Hematopoietic multipotent progenitor cell (in vitro differentiated cells): Measurements from ENCODE around the gene KRT71. TPM values are rescaled to one million over a fixed set of nuclear protein-coding genes. Genes with fewer than 3 reads are reported as not detected.
A peak's percentile ranks its signal among the peaks of the same experiment; 100 is the strongest.

Experiments used
- DNase-seq, 3 donors: peaks; one replicate each; pipeline ENCODE4 v3.0.0-alpha.2; 2011 to 2015; ENCODE audit warnings: low read depth in 2 of 3, low spot score in 2 of 3
- total RNA-seq: library from RNA; depleted of rRNA; stranded (reverse); fragments of >200 nt; gene quantifications from one replicate; pipeline ENCODE4 v1.2.3, GENCODE V29; 2012

Gene KRT71
- total RNA-seq, 1 donor, result not detected

- no peak for DNase-seq
Measured at GRCh38 chr12:52523824-52524223, 29.1 kb downstream of the KRT71 start.

DNA sequence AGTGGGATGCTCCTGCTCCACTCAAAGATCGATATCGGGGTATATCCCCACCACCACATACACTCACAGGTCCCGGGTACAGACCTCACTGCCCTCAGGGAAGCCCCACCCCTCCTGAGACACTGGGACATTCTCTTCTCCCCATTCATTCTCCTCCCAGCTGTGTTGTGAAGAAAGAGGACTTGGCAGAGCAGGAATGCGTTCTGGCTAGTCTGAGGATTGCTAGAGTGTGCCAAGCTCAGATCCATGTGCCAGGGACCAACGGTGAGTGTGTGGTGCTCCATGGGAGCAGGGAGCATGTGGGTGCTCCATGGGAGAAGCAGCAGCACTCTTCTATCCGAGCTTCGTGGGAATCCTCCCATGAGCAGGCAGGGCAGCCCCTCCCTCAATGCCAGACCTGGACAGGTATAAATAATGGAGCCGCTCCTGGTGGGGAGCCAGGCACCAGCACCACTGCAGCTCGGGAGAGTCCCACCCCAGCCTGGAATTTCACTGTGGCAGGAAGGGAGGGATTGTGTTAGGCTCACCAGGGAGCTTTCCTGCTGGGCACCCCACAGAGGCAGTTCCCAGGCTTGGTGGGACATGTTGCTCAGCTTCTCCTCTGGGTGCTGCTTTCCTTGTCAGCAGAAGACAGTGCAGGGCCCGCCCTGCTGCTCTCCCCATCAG is 30.5 kb downstream of the KRT71 start:
- DNase-seq, result no peak

DNA sequence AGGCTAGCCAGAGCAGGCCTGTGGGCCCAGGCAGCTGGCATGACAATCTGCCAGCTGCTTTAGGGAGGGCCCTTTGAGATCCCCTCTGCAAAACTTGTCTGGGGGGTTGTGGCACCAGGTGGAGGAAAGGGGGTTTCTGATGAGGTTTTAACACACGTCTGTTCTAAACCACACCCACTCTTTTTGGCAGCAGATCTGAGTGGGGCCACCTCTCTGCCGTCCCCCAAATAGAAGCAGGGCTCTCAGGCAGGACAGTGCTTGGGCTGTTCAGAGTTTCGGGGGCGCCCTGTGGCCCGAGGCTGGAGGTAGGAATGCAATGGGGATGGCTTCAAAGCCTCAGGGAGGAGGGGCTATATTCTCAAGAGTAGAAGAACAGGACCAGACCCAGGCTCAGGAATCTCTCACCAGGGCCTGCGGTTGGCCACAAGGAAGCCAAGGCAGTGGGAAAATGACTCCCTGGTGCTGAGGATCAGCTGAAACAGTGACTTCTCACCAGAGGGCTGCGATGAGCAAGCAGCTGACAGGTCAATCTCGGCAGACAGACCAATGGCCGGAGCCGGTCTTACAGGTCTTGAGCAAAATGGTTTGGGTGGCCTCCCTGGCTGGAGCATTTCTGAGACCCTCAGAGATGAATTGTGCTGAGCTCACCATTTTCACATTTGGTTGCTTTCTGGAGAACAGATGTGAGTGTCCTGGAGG is 31.2 kb downstream of the KRT71 start:
- no peak for DNase-seq

- DNase-seq, result no peak
Measured at GRCh38 chr12:52521175-52521567, 31.8 kb downstream of the KRT71 start.

DNA sequence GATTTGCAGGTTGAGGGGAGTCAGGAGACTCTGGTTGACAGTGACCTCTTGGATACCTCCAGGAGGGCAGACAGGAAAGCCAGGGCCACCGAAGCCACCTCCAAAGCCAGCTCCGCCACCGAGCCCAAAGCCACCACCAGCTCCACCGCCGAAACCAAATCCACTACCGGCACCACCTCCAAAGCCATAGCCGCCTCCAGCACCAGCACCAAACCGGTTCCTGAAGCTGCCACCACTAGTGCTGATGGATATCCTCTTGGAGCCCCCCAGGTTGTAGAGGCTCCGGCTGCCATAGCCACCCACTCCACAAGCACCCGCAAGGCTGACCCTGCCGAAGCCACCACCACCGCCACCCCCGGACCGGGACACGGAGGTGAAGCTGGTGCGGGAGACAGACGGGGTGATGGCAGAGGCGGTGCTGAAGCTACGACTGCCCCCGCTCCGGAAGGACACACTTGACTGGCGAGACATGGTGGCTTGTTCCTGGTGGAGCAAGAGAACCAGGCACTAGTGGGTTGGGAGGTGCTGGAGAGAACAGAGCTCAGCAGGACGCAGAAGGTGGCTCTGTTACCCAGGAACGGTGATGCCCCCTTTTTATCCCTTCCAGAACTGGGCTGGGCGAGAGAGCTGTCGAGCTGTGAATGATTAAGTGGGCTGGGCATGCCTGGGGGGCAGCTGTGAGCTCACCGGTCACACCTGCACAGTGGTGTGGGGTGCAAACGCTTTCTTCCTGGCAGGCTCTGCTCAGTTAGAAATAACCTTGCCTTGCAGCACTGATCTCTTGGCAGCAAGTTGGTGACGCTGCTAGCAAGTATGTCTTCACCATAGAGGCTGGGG is 32.9 kb downstream of the KRT71 start, which contains the start of gene KRT5:
Gene KRT5 (minus strand): TSS at position 569 of the 837 bp plus-strand sequence. CDS start 98 bp downstream, at position 471.
- DNase-seq, result no peak

- DNase-seq, result no peak
Measured at GRCh38 chr12:52519387-52519703, 33.6 kb downstream of the KRT71 start.

DNA sequence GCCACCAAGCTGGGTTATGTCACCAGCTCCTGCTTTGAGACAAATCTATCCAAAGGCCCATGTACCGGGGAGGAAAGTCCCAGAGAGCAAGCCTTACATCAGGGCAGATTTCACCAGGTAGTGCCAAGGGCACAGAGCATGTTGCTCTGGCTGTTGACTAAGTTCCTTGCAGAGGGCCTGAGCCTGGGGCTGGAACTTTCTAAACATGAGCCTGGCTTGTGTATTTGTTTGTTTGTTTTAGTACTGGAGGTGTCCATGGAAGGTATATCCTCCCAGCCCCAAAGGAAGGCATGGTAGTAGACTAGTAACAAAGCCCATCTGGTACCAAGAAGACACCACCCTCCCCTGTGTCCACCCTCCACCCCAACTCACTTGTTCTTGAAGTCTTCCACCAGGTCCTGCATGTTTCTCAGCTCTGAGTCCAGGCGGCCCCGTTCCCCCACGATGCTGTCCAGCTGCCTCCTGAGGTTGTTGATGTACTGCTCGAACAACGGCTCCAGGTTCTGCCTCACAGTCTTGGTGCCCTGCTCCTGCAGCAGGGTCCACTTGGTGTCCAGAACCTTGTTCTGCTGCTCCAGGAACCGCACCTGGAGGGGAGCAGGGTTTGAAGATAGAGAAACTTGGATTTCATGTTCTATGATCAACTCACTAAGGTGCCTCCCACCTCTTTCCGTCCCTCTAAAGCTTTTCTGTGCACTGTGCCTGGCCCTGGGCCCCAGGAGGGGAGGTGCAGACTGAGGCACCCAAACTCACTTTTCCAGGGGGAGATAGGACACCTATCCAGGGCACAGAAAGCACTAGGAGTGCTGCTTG is 34.2 kb downstream of the KRT71 start:
- DNase-seq, result no peak

GRCh38 chr12:52517888-52518287 is 35.1 kb downstream of the KRT71 start:
- DNase-seq, result no peak

GRCh38 chr12:52517005-52517835 is 35.7 kb downstream of the KRT71 start:
- DNase-seq, result no peak

DNA sequence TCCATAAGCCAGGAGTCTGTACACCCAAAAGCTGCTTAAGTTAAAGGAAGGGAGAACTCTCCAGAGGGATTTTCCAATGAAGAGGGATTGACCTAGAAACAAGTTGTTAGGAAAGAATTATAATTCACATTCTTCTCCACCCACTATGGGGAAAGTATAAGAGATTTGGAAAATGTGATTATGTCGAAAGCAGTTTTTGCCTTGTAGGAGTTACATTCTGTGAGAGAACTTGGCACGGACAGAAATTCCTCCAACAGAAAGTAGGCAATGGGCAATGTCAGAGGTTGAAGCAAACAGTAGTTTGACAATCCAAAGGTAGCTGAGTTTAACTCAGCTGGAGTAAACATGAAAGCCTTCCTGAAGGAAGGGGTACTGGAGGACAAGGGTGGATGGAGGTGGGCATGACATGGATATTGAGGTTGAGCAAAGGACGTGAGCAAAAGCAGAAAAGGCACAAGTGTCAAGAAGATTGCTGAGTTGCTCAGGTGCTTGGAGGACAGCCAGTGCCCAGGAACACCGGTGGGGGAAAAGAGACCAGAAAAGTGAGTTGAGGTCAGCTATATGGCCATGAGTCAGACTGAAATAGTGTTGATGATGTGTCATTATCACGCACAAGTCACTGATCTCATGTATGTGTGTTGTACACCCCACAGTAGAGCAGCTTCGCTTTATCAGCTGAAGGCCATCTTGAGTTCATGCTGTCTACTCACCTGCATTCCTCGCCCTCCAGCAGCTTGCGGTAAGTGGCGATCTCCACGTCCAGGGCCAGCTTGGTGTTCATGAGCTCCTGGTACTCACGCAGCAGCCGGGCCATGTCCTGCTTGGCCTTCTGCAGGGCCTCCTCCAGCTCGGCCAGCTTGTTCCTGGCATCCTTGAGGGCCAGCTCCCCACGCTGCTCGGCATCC is 36.8 kb downstream of the KRT71 start:
- no peak for DNase-seq

GRCh38 chr12:52515319-52515646 is 37.7 kb downstream of the KRT71 start:
- DNase-seq, result no peak

- no peak for DNase-seq
Measured at GRCh38 chr12:52514471-52515318, 38.2 kb downstream of the KRT71 start.

- DNase-seq, result no peak
Measured at GRCh38 chr12:52513736-52514135, 39.2 kb downstream of the KRT71 start.

- no peak for DNase-seq
Measured at GRCh38 chr12:52508211-52508610, 44.7 kb downstream of the KRT71 start.

DNA sequence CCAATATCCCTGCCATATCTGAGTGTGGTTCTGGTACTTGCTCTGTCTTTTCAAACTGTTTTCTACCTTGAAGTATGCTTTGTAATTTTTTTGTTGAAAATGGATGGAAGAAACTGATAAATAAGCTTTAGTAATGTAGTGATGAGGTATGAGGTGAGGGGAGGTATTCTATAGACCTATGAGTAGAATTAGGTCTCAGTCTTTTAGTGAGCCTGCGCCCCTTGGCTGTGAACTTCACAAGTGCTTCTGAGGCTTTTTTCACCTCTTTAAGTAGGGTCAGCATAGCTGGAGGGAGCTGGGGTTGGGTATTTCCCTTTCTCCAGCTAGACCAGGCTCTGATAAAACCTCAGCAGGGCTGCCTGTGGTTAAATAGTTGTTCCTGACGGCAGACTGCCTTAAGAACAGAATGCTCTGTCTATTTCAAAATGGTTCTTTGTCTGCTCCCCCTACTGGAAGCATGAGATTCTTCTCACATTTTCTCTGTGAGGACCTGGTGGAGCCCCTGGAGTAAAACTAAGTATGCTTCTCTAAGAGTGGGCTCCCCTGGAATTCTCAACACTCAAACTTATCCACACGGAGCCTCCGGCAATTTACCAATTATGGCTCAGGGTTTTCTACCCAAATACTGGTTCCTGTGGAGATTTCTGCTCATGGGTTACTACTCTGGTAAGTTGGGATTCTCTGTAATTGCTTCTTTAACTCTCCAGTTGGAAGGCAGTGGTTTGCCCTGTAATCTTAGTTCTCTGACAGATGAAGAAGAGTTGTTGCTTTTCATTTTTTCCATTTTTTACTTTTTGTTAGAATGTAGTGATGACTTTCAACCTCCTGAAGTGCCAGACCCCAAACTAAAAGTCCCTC is 45.9 kb downstream of the KRT71 start:
- DNase-seq, result peak in 2 of 3 donors; percentile 65 to 82

GRCh38 chr12:52502877-52503276 is 50.1 kb downstream of the KRT71 start:
- no peak for DNase-seq

DNA sequence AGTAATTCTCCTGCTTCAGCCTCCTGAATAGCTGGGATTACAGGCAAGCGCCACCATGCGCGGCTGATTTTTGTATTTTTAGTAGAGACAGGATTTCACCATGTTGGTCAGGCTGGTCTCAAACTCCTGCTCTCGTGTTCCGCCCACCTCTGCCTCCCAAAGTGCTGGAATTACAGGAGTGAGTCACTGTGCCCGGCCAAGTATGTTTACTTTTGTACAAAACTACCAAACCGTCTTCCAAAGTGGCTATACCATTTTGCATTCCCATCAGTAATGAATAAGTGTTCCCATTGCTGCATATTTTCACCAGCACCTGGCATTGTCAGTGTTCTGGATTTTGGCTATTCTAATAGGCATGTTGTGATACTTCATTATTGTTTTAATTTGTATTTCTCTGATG is 51.5 kb downstream of the KRT71 start:
- DNase-seq, result no peak
